GM19035 (cell line): ENCODE results near the gene NUAK1.

Source experiments
- ATAC-seq: cut with Tn5 transposase; IDR thresholded peaks from one replicate; pipeline ENCODE4 v1.9.1; 2021; ENCODE audit not compliant: unreplicated experiment

NUAK1 gene

GRCh38 chr12:106086696-106087095, 52.1 kb downstream of the NUAK1 start:
- ATAC-seq, result no peak

- no peak for ATAC-seq
These were observed 53.5 kb downstream of the NUAK1 start for GRCh38 chr12:106085213-106085612.

GRCh38 chr12:106084759-106085158, 54.0 kb downstream of the NUAK1 start:
- ATAC-seq, result no peak

- ATAC-seq, result no peak
These were observed 54.6 kb downstream of the NUAK1 start for GRCh38 chr12:106084014-106084671.

GRCh38 chr12:106082216-106083175, 56.3 kb downstream of the NUAK1 start:
- ATAC-seq, result no peak

DNA sequence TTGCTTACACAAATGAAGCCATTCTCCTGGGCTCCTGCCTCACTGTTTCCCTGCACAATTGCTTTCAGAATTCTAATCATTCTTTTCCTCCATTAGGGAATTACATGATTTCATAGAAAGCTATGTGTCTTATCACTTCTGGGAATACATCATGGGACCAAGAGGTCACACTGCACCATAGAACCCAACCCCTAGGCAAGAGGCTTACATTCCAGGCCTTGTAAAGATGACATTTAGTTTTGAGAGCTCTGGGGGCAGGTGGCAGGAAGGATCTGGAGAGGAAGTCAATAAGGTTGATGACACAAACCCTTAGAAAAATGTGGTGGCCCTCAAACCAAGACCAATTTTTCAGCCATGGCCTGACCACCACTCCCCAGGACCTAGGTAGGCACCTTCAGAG, 57.1 kb downstream of the NUAK1 start:
- ATAC-seq, result no peak

DNA sequence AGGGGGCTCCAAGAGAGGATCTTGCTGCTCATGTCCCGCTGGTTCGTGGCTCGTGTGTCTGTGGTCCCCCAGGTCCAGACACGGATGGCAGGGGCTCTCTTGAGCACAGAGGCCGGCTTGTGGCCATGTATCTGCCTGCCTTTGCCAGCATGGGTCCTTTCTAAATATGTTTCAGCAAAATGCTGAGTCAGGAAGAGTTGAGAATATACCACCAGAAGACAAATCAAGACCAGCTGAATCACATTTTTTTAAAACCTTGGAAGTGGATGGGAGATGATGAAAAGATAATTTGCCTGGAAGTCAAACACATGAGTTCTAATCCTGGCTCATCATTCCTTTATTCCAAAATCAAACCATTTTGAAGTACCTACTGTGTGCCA, 58.0 kb downstream of the NUAK1 start:
- ATAC-seq, result no peak

DNA sequence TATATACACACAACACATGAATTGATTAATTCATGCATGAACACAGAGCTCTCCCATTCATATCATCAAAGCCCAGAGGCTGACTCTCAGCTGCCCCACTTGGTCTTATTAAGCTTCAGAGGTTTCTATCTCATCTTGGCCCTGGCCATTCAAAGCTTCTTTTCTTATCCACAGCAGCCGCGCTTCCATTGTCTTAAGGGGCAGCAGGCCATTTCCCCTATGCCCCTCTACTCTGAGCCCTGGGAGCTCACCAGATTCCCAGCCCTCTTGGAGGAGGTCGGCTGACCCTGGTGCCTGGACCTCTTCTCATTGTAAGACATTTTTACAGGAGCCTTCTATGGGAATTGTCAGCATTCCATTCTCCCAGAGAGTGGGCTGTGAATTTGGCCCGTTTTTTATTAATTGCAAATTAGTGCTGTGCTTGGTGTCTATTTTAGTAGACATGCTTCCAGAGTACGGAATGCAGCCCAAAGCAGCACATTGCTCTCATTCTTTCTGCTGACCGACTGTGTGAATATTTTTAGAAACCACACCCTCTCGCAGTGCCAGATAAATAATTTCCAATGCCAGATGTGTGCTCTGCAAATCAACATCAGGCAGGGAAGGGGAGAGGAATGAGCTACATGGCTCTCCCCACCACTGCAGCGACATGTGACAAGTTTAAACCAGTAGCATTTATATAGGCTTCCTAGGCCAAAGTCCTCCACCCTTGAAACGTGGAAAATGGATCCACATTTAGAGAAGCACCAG, 58.5 kb downstream of the NUAK1 start:
- no peak for ATAC-seq

DNA sequence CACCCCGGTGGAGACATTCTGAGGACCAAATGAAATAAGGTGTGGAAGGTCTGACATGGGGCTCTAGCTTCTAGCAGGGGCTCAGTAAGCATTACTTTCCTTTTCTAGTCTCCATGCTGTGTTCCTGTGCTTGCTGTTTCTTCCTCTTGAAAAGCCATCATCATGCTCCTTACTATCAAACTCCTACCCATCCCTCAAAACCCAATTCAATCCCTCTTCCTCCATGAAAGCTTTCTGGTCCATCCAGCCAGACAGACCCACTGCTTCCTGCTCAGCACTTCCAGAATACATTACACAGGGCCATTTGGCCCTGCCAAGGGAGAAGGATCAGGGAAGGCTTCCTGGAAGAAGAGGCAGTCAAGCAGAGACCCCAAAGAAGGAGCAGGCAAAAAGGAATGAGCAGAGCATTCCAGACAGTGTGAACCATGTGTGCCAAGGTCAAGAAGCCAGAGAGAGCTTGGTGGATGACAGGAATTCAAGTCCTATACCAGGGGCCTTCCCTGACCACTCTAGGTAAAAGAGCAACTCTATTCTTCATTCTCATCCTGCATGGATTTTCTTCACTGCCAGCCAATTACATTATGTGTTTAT, 59.5 kb downstream of the NUAK1 start:
- no peak for ATAC-seq

- no peak for ATAC-seq
These were observed 60.3 kb downstream of the NUAK1 start for GRCh38 chr12:106078358-106079010.

DNA sequence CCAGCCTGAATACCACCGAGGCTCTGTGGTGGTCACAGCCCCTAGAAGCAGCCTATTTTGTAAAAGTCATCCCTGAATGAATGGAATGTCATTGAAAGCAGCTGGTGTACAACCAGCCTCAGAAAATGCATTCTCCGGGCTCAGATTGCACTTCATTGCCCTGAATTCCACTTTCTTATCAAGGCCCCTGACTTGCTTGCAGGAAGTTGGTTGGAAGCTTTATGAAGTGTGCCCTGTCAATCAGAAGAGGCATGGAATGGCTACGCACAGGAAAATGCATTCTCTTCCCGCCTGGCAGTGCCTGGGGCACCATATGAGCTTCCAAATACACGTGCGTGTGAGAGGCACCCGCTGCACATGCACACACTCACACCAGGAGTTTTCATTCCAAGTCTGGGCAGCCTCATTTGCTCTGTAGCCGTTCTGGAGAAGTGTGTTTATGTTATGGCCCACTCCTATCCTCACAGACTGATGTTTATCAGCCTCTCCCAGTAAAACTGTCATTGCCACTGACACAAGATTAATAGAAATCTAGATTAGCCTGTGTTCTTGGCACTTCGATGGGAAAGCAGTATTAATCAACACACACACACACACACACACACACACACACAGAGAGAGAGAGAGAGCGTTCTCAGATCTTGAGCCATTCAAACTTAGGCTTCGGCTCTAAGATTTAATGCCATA, 63.9 kb downstream of the NUAK1 start:
- no peak for ATAC-seq

DNA sequence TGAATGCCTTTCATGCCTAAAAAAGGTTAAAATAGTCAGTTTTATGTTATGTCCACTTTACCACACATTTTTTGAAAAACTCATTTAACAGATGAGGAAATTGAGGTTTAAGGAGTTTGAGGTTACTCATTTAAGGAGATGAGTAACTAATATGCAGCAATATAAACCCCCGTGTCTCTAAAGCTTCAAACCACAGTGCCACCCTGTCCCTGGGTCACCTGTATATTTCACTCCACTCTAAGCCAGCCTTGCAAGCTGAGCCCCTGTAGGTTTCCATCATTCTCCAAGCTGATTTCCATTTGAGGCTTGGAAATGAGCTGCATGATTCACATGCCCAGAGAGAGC, 64.4 kb downstream of the NUAK1 start:
- ATAC-seq, result no peak

DNA sequence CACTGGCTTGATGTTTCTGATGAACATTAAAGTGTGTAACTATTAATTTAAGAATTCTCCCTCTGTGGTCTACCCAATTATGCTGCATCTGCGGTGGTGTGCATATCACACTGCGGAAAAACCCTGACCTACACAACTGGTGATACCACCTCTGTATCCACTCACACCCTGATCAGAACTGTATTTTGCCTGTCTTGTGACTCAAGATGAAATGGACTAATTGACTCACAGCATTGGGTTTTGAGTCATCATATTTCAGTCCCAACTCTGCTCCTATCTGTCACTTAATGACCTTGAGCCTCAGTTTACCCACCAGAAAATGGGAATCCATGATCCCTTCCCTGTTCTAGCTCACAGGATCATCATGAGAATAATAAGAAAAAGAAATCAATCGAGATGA, 65.6 kb downstream of the NUAK1 start:
- ATAC-seq, result peak; percentile 60

GRCh38 chr12:106072751-106073150, 66.0 kb downstream of the NUAK1 start:
- ATAC-seq, result no peak

GRCh38 chr12:106071686-106072085, 67.1 kb downstream of the NUAK1 start:
- no peak for ATAC-seq

DNA sequence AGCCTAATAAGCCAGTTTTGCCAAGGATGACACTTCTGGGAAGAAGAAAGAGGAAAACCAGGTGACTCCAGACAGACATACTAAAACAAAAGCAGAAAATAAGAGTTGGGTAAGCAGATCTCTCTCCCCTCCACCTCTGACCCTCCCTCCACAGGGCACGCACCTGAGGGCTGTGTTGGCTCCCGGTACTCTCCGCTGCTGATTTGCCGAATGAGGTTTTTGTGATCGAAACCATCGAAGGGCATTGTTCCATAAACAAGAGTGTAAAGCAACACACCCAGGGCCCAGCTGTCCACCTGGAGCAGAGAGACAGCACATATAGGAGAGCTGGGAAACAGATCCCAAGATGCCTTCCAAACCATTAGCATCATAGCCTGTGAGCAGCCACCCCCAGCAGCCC, 68.1 kb downstream of the NUAK1 start:
- no peak for ATAC-seq

- ATAC-seq, result no peak
These were observed 68.6 kb downstream of the NUAK1 start for GRCh38 chr12:106070147-106070546.

DNA sequence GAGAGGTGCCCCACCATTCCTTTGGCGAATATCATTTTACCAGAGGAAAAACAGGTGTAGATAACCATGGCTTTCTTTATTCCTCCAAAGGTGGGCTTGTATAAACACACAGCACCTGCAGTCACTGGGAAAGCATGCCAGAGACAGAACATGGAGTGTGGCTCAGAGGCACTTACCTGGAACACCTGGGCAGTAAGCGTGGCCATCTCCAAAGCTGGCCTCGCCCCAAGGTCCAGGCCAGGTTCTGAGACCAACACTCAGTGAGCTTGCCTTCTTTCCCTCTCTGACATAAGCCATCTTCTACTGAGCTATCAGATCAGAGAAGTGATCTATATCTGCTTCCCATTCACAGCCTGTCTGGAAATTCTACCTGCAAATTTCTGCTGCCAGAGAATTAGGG, 70.5 kb downstream of the NUAK1 start:
- ATAC-seq, result no peak

DNA sequence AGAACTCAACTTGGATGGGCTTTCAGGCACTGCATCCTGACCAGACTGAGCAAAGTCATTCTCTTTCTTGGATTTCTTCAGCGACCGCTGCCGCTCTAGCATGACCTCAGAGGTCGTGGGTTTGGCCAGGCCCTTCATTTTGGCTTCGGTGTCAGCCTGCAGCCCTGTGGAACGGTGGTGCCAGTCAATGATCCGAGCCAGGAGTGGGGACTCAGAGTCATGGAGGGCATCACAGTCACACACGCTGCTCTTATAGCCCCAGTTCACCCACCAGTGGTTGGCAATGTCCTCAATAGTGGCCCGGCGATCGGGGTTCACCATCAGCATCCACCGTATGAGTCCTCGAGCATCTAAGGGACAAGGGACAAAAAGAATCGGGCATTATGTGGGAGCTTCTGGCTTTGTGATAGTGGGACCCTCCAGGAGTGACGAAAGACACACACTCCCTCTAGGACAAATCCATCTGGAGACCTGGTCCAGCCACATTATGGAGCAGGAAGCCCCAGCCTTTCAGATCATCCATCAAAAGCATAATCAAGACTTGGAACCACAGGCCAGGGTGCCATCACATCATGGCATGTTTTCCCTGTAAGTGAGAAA, 71.0 kb downstream of the NUAK1 start:
- no peak for ATAC-seq
